Ectodermal cell (in vitro differentiated cells): ENCODE data around the gene SLC41A1.

ENCODE experiments used
- H3K27ac ChIP-seq: 2 replicates; pipeline ENCODE4 v1.7.0; 2013; ENCODE audit warnings: mild to moderate bottlenecking, low read depth, low read length; ENCODE audit not compliant: insufficient read depth, poor library complexity, severe bottlenecking
- H3K27me3 ChIP-seq: 2 replicates; pipeline ENCODE4 v1.7.0; 2013; ENCODE audit warnings: mild to moderate bottlenecking, low read length; ENCODE audit not compliant: insufficient read depth, control insufficient read depth, poor library complexity, severe bottlenecking
- H3K36me3 ChIP-seq: one replicate; pipeline ENCODE4 v1.7.0; 2013; ENCODE audit warnings: low read length; ENCODE audit not compliant: control insufficient read depth, insufficient read depth
- H3K4me1 ChIP-seq: one replicate; pipeline ENCODE4 v1.7.0; 2013; ENCODE audit warnings: low read length; ENCODE audit not compliant: control insufficient read depth, insufficient read depth
- H3K4me3 ChIP-seq: 2 replicates; pipeline ENCODE4 v1.7.0; 2013; ENCODE audit warnings: low read depth, low read length, control low read depth; ENCODE audit not compliant: insufficient read depth
- H3K9me3 ChIP-seq: 2 replicates; pipeline ENCODE4 v1.7.0; 2013; ENCODE audit warnings: mild to moderate bottlenecking, low read length, moderate library complexity; ENCODE audit not compliant: control insufficient read depth
- WGBS, 2 experiments: methylation state at CpG; one replicate each; pipeline ENCODE4 v1.1.7; 2013; ENCODE audit warnings: missing lambda C conversion rate in 2 of 2; 5-methylcytosine and 5-hydroxymethylcytosine counted together

The SLC41A1 gene

GRCh38 chr1:205804605-205805004 lies 8.4 kb downstream of the SLC41A1 start:
- no peaks in the 10 kb centered on the region for H3K27me3 ChIP-seq
- H3K9me3 ChIP-seq = no peaks in the 10 kb centered on the region
- no peak overlapping the region for H3K27ac ChIP-seq
- WGBS, 2 experiments = 93 to 94% methylated on average over 1 to 2 of the region's 2 CpGs
- H3K4me1 ChIP-seq = peaks cover 32% of the 10 kb centered on the region
- no peaks in the 10 kb centered on the region for H3K36me3 ChIP-seq
- no peak overlapping the region for H3K4me3 ChIP-seq

- Histone ChIP-seq H3K36me3 (peaks cover 3% of the 10 kb centered on the region), H3K4me3 (no peak overlapping the region), H3K9me3 (no peaks in the 10 kb centered on the region), H3K27me3 (no peaks in the 10 kb centered on the region), H3K4me1 (peaks cover 34% of the 10 kb centered on the region), H3K27ac (no peak overlapping the region)
- 61 to 70% methylated on average over 3 to 4 of the region's 4 CpGs for WGBS, 2 experiments
Observed at GRCh38 chr1:205803986-205804385, 9.0 kb downstream of the SLC41A1 start.

GRCh38 chr1:205802060-205802459 lies 10.9 kb downstream of the SLC41A1 start:
- H3K4me3 ChIP-seq = no peak overlapping the region
- H3K27ac ChIP-seq = no peak overlapping the region
- H3K36me3 ChIP-seq = peaks cover 7% of the 10 kb centered on the region
- H3K4me1 ChIP-seq = peaks cover 34% of the 10 kb centered on the region
- H3K27me3 ChIP-seq = no peaks in the 10 kb centered on the region
- no peaks in the 10 kb centered on the region for H3K9me3 ChIP-seq
- 89 to 96% methylated on average over 8 of the region's 8 CpGs for WGBS, 2 experiments

GRCh38 chr1:205800981-205801703 lies 11.9 kb downstream of the SLC41A1 start:
- 88 to 90% methylated on average over 6 to 7 of the region's 7 CpGs for WGBS, 2 experiments
- Histone ChIP-seq H3K27ac (no peak overlapping the region), H3K27me3 (no peaks in the 10 kb centered on the region)

GRCh38 chr1:205800427-205800826 lies 12.6 kb downstream of the SLC41A1 start:
- H3K9me3 ChIP-seq = no peaks in the 10 kb centered on the region
- peaks cover 34% of the 10 kb centered on the region for H3K4me1 ChIP-seq
- no peak overlapping the region for H3K4me3 ChIP-seq
- no peaks in the 10 kb centered on the region for H3K27me3 ChIP-seq
- WGBS, 2 experiments = 12 to 28% methylated on average over 7 of the region's 7 CpGs
- H3K36me3 ChIP-seq = peaks cover 7% of the 10 kb centered on the region
- no peak overlapping the region for H3K27ac ChIP-seq

More at GRCh38 chr1:205800981-205801703, 11.9 kb downstream of the SLC41A1 start:
- no peak overlapping the region for H3K4me3 ChIP-seq
- peaks cover 34% of the 10 kb centered on the region for H3K4me1 ChIP-seq
- H3K36me3 ChIP-seq = peaks cover 7% of the 10 kb centered on the region
- no peaks in the 10 kb centered on the region for H3K9me3 ChIP-seq

- Histone ChIP-seq H3K27ac (no peak overlapping the region), H3K36me3 (peaks cover 7% of the 10 kb centered on the region), H3K27me3 (no peaks in the 10 kb centered on the region), H3K9me3 (no peaks in the 10 kb centered on the region), H3K4me1 (peaks cover 28% of the 10 kb centered on the region), H3K4me3 (no peak overlapping the region)
- WGBS, 2 experiments = 75 to 76% methylated on average over 5 of the region's 5 CpGs
Observed at GRCh38 chr1:205798577-205798976, 14.4 kb downstream of the SLC41A1 start.

GRCh38 chr1:205797168-205797567 lies 15.8 kb downstream of the SLC41A1 start:
- 92 to 95% methylated on average over 2 of the region's 2 CpGs for WGBS, 2 experiments
- Histone ChIP-seq H3K27me3 (no peaks in the 10 kb centered on the region), H3K4me1 (peaks cover 40% of the 10 kb centered on the region), H3K9me3 (no peaks in the 10 kb centered on the region), H3K27ac (no peak overlapping the region), H3K36me3 (peaks cover 7% of the 10 kb centered on the region), H3K4me3 (no peak overlapping the region)

- Histone ChIP-seq H3K36me3 (peaks cover 6% of the 10 kb centered on the region), H3K4me3 (no peak overlapping the region)
- 74 to 78% methylated on average over 5 of the region's 5 CpGs for WGBS, 2 experiments
Observed at GRCh38 chr1:205794011-205794730, 18.8 kb downstream of the SLC41A1 start.

GRCh38 chr1:205792961-205793673 lies 19.9 kb downstream of the SLC41A1 start:
- Histone ChIP-seq H3K27me3 (no peaks in the 10 kb centered on the region), H3K36me3 (no peaks in the 10 kb centered on the region), H3K9me3 (no peaks in the 10 kb centered on the region), H3K4me1 (peaks cover 22% of the 10 kb centered on the region), H3K4me3 (no peak overlapping the region), H3K27ac (peak overlapping the region; percentile 16)
- WGBS, 2 experiments = 71 to 74% methylated on average over 6 of the region's 6 CpGs

More at GRCh38 chr1:205794011-205794730, 18.8 kb downstream of the SLC41A1 start:
- Histone ChIP-seq H3K4me1 (peaks cover 22% of the 10 kb centered on the region), H3K27me3 (no peaks in the 10 kb centered on the region), H3K27ac (no peak overlapping the region), H3K9me3 (no peaks in the 10 kb centered on the region)

- Histone ChIP-seq H3K4me1 (peaks cover 22% of the 10 kb centered on the region), H3K9me3 (no peaks in the 10 kb centered on the region), H3K27ac (no peak overlapping the region), H3K4me3 (no peak overlapping the region), H3K36me3 (no peaks in the 10 kb centered on the region), H3K27me3 (no peaks in the 10 kb centered on the region)
- WGBS, 2 experiments = 93 to 94% methylated on average over 8 of the region's 8 CpGs
Observed at GRCh38 chr1:205792481-205792881, 20.5 kb downstream of the SLC41A1 start.
